HTR-8/SVneo (cell line): Measurements from ENCODE around the gene RNF115.
A peak's percentile ranks its signal among the peaks of the same experiment; 100 is the strongest.
"Not testable (repeated sequence)": the region's sequence is repeated elsewhere in the genome, so short reads cannot be mapped to it uniquely, and the experiment has no call there.

Experiments used
- DNase-seq: peaks from one replicate; pipeline ENCODE4 v3.0.0; 2011; ENCODE audit warnings: low spot score, mixed read lengths; ENCODE audit not compliant: insufficient read length
- FAIRE-seq: peaks from 2 replicates; lab custom pipeline; 2011; peaks lifted over from hg19 to GRCh38; lab: Jason Lieb, UNC

Gene RNF115

DNA sequence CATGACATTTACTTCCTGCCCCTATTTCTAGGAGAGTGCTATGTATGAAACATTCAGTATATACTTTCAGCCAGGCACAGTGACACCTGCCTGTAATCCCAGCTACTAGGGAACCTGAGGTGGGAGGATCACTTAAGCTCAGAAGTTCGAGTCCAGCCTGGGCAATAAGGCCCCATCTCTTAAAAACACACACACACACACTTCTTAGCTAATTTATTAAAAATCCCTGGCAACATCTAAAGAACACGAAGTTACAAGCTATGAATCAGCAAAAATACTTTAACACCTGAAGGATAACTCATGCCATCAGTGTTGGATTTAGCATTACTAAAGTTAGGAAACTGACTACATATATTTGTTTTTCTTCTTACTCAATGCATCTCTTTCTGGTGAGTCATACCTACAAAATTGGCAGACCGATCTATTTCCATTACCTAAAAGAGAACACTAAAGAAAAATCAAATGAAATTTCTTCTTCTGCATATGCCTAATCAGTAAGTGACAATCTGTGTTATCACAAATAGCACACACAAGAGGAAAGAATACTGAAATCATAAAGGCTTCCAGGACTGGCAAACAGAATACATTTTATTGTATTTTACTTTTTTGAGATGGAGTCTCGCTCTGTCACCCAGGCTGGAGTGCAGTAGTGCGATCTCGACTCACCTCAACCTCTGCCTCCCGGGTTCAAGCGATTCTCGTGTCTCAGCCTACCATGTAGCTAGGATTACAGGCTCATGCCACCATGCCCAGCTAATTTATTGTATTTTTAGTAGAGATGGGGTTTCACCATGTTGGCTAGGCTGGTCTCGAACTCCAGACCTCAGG lies 41.4 kb downstream of the RNF115 start:
- FAIRE-seq (no peak), DNase-seq (peak; percentile 37)

DNA sequence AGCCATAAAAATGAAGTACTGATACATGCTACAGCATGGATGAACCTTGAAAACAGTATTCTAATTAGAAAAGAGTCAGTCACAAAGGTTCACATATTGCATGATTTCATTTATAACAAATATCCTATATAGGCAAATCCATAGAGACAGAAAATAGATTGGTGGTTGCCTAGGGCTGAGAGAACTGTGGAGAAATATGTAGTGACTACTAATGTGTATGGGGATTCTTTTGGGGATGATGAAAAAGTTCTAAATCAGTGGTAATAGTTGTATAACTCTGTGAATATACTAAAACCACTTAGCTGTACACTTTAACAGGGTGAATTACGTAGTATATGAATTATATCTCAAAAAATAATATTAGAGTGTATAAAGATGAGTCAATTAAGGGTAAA lies 45.8 kb downstream of the RNF115 start:
- no peak for FAIRE-seq
- DNase-seq = no peak

DNA sequence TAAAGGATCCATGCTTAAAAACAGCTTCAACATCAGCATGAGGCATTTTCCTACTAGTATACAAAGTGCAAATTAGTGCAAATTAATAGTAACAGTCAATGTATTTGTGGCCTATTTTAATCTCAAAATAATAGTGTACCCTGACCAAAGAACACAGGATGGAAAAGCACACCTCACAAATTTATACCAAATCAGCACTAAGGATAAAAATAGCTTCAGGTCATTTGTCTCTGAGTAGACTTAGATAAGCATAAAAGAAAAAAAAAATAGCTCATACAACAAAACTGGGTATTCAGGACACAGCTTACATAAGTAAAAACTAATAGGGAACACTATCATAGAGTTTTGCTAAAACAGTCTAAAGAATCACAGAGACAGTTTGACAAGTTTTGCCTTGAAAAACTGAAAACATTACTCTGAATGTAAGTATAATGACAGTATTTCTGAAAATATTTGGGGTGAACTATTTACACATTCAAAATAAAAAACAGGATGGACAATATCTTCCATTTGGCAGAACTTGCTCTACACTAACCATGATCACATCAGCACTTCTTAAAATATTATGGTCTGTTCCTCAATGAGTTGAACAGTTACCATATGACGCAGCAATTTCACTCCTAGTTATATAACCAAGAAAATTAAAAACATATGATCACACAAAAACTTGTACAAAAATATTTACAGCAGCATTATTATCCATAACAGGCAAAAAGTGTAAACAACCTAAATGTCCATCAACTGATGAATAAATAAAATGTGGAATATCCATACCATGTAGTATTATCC lies 46.3 kb downstream of the RNF115 start:
- FAIRE-seq = no peak
- DNase-seq = no peak

DNA sequence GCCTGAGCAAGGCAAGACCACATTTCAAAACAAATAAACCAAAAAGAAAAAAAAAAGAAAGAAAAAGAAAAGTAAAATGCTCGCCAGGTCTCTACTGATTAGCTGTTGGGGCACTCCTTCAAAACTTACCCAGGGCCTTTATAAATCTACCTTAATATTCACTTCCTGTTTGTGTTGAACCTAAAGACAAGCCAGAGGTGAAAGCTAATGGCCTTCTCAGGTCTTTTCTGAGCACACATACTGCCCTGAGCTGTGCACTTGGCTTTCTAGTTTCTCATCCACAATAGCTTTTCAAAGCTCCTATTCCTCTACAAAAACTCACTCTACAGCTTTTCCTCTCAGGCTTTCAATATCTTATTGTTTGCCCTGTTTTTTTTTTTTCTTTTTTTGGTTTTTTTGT lies 50.5 kb downstream of the RNF115 start:
- DNase-seq = no peak
- no peak for FAIRE-seq

DNA sequence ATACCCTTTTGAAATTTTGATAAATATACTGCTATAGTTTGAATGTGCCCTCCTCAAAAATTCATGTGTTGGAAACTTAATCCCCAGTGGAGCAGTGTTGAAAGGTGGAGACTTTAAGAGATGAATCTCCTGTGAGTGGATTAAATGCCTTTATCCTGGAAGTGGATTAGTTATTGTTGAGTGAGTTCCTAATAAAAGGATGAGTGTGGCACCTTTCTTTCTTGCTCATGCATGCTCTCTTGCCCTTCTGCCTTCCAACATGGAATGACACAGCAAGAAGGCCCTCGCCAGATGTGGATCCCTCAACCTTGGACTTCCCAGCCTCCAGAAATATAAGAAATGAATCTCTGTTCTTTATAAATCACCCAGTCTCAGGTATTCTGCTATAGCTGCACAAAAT lies 52.8 kb downstream of the RNF115 start:
- DNase-seq = no peak
- no peak for FAIRE-seq

DNA sequence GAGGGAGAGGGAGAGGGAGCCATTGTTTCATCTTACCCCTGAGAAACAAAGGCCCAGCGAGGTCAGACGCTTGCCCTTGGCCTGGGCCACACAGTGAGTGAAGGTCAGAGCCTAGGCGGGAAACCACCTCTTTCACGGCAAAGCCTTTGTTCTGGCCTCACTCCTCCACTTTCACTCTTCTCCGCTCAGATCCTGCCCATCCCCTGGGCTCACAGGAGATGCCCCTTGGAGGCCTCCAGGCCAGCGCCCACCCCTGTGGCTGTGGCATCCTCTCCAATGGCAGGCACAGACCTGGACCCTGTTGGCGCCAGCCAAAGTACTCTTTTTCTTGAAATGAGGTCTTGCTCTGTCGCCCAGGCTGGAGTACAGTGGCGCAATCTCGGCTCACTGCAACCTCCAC lies 55.9 kb downstream of the RNF115 start:
- peak; percentile 69 for FAIRE-seq

DNA sequence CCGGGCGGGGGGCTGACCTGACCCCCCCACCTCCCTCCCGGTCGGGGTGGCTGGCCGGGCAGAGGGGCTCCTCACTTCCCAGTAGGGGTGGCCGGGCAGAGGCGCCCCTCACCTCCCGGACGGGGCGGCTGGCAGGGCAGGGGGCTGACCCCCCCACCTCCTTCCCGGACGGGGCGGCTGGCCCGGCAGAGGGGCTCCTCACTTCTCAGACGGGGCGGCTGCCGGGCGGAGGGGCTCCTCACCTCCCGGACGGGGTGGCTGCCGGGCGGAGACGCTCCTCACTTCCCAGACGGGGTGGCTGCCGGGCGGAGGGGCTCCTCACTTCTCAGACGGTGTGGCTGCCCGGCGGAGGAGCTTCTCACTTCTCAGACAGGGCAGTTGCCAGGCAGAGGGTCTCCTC lies 57.0 kb downstream of the RNF115 start:
- DNase-seq, FAIRE-seq: not testable (repeated sequence)

More for the DNA sequence above, 55.9 kb downstream of the RNF115 start:
- not testable (repeated sequence) for DNase-seq

DNA sequence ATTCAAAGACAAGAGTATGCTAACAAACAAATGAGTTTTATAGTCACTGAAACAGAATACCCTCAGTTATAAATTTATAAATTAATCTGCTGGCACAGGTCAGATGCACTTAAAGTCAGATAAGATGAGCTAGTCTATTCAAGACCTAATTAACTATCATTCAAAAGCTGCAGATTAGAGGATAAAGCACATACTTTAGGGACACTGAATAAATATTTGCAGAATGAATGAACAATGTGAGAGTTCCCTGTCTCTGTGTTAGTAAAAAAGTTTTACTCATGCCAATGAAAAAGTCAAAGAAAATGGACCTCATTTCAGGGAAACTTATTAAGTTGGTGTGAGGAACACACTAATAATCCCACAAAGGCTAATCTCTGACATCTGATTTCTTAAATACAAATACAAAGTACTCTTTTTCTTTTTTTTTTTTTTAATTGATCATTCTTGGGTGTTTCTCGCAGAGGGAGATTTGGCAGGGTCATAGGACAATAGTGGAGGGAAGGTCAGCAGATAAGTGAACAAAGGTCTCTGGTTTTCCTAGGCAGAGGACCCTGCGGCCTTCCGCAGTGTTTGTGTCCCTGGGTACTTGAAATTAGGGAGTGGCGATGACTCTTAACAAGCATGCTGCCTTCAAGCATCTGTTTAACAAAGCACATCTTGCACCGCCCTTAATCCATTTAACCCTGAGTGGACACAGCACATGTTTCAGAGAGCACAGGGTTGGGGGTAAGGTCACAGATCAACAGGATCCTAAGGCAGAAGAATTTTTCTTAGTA lies 58.1 kb downstream of the RNF115 start:
- not testable (repeated sequence) for FAIRE-seq

DNA sequence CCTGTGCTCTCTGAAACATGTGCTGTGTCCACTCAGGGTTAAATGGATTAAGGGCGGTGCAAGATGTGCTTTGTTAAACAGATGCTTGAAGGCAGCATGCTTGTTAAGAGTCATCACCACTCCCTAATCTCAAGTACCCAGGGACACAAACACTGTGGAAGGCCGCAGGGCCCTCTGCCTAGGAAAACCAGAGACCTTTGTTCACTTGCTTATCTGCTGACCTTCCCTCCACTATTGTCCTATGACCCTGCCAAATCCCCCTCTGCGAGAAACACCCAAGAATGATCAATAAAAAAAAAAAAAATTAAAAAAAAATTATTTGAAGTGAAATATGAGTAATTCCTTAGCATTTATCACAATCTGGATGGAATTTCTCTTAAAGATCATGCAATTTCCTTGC lies 58.8 kb downstream of the RNF115 start:
- not testable (repeated sequence) for FAIRE-seq, DNase-seq

More for the DNA sequence above, 58.1 kb downstream of the RNF115 start:
- DNase-seq = not testable (repeated sequence)

DNA sequence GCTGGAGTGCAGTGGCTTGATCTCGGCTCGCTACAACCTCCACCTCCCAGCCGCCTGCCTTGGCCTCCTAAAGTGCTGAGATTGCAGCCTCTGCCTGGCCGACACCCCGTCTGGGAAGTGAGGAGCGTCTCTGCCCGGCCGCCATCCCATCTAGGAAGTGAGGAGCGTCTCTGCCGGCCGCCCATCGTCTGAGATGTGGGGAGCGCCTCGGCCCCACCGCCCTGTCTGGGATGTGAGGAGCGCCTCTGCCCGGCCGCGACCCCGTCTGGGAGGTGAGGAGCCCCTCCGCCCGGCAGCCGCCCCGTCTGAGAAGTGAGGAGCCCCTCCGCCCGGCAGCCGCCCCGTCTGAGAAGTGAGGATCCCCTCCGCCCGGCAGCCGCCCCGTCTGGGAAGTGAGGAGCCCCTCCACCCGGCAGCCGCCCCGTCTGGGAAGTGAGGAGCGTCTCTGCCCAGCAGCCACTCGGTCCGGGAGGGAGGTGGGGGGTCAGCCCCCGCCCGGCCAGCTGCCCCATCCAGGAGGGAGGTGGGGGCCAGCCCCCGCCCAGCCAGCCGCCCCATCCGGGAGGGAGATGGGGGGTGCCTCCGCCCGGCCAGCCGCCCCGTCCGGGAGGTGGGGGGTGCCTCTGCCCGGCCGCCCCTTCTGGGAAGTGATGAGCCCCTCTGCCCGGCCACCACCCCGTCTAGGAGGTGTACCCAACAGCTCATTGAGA lies 59.5 kb downstream of the RNF115 start:
- not testable (repeated sequence) for DNase-seq, FAIRE-seq

DNA sequence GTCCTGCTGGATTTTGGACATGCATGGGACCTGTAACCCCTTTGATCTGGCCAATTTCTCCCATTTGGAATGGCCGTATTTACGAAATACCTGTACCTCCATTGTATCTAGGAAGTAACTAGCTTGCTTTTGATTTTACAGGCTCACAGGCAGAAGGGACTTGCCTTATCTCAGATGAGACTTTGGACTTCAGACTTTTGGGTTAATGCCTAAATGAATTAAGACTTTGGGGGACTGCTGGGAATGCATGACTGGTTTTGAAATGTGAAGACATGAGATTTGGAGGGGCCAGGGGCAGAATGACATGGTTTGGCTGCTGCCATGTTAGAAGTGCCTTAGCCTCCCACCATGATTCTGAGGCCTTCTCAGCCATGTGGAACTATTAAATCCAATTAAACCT lies 61.9 kb downstream of the RNF115 start:
- DNase-seq, FAIRE-seq: not testable (repeated sequence)

DNA sequence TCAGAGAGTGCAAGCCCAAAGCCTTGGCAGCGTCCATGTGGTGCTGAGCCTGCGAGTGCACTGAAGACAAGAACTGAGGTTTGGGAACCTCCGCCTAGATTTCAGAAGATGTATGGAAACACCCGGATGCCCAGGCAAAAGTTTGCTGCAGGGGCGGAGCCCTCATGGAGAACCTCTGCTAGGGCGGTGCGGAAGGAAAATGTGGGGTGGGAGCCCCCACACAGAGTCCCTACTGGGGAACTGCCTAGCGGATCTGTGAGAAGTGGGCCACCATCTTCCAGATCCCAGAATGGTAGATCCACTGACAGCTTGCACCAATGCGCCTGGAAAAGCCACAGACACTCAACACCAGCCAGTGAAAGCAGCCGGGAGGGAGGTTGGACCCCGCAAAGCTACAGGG lies 62.4 kb downstream of the RNF115 start:
- not testable (repeated sequence) for FAIRE-seq, DNase-seq

DNA sequence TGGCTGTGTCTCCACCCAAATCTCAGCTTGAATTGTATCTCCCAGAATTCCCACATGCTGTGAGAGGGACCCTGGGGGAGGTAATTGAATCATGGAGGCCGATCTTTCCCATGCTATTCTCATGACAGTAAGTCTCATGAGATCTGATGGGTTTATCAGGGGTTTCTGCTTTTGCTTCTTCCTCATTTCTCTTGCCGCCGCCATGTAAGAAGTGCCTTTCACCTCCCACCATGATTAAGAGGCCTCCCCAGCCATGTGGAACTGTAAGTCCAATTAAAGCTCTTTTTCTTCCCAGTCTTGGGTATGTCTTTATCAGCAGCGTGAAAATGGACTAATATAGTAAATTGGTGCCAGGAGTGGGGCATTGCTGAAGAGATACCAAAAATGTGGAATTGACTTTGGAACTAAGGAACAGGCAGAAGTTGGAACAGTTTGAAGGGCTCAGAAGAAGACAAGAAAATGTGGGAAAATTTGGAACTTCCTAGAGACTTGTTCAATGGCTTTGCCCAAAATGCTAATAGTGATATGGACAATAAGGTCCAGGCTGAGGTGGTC lies 63.4 kb downstream of the RNF115 start:
- not testable (repeated sequence) for FAIRE-seq, DNase-seq

DNA sequence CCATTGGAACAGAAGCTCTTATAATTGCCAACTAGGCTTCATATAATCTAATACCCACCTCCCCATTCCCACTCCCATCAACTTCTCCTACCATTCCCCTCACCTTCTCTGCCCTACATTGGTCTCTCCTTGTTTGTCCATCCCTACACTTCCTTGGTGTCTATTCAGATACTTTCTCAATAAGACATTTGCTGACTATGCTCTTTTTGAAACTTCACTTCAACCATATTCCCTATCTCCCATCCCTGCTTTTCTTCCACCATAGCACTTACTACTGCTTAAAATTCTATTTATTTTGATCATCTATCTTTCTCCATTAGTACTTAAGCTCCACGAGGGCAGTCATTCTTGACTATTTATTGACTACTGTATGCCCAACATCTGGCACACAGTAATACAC lies 64.2 kb downstream of the RNF115 start:
- DNase-seq (no peak), FAIRE-seq (no peak)

DNA sequence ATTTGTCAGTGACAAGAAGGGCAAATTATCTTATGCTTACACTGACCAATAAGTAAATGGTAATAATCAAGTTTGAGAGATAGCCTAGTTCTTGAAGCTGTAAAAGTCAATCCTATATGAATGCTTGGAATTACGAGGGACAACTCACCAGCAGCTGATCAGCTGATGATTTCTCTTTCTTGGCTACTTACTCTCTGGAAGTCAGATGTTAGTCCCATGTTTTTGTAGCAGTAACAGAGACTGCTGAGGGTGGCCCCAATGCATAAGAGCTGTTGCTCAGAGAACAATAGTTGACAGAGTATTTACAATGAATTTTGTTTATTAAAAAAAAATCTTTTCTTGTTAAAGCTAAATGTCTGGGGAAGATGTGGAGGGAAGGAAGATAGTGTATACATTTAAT lies 65.3 kb downstream of the RNF115 start:
- FAIRE-seq (no peak), DNase-seq (no peak)

DNA sequence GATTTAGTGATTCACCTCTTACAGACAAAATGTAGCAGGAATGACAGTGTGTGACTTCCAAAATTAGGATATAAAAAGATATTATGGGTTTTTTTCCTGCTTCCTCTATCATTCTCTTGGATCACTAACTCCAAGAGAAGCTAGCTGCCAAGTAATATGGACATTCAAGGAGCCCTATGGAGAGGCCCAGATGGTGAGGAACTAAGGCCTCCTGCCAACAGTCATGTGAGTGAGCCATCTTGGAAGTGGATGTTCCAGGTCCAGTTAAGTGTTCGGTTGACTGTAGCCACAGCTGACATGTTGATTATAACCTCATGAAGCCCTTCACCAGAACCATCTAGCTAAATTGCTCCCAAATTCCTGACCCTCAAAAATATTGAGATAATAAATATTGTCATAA lies 65.8 kb downstream of the RNF115 start:
- FAIRE-seq (no peak), DNase-seq (no peak)

DNA sequence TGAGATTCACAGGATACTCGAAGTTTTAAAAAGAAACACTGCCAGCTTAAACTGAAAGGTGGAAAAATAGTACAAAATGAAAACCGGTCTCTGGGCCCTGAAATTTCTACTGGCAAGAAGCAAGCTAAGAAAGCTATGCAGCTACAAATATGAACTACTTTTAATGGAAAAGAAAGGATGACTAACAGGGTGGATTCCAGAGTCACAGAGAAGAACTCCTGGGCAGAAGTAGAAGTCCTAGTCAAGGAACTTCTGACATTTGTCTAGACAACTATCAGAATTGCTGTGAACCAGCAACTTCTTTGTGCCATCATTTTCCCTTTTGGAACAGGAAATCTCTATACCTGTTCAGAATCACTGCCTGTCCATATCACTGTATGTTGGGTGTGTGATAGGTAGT lies 66.5 kb downstream of the RNF115 start:
- no peak for FAIRE-seq

DNA sequence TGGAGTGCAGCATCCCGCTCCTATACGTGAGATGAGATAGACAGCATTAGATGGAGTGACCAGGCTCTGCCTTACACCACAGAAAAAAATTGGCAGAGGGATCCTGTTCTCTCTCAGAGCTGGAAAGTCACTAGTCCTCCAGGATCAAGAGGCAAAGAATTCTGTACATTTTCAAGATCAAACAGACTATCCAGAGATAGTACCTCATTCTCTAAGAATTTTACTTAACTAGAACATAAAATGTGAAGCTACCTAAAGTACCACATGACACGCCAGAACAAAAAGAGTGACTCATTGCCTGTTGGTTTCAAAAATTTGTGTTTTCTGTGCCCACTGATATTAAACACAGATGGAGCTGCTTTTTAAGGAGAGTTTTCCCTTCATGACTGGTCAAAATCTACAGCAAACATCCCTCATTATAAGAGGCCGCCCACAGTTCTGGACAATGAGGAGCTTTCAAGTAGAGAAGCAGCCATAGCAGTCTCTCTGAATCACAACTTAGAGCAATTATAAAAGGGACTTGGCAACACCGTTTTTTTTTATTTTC lies 72.3 kb downstream of the RNF115 start:
- FAIRE-seq = no peak
- DNase-seq = peak; percentile 25

More for the DNA sequence above, 66.5 kb downstream of the RNF115 start:
- no peak for DNase-seq

DNA sequence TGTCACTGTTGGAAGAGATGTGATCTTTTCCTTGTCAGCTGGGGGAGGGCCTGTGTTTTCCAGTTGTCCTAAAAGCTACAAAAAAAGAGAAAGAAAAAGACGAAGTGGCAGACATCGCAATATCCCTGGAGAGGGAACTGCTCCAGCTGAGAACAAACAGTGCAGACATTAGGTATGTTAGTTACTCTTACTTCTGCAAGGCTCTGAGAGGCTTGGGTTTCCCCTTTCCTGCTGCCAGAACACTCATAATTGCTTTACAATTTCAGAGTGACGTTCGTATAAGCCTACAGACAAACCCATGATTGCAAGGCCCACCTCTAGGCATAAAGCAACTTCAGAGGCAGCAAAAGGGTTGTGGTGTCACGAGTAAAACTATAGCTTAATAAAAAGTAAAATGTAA lies 73.5 kb downstream of the RNF115 start:
- FAIRE-seq (no peak), DNase-seq (no peak)
